HG02943 (cell line): Measurements from ENCODE around the gene PPEF2.
"Not testable (repeated sequence)": the region's sequence is repeated elsewhere in the genome, so short reads cannot be mapped to it uniquely, and the experiment has no call there.

Experiments used
- ATAC-seq: cut with Tn5 transposase; IDR thresholded peaks from one replicate; pipeline ENCODE4 v1.9.1; 2021; ENCODE audit warnings: mild to moderate bottlenecking, low read depth, moderate library complexity; ENCODE audit not compliant: unreplicated experiment

The PPEF2 gene

GRCh38 chr4:75902352-75902751 is at the start of gene PPEF2:
TSS of gene PPEF2 (minus strand) at chr4:75902452. CDS start at chr4:75896325, 6,127 bp downstream.
- no peak for ATAC-seq

GRCh38 chr4:75950213-75950815 is 48.1 kb upstream of the PPEF2 start:
- ATAC-seq = no peak

GRCh38 chr4:75948822-75949444 is 46.7 kb upstream of the PPEF2 start:
- peak; percentile 55 for ATAC-seq

- peak; percentile 58 for ATAC-seq
Observed at GRCh38 chr4:75940692-75941253, 38.5 kb upstream of the PPEF2 start, which contains the start of gene NAAA. TSS of gene NAAA (minus strand) at chr4:75941013. CDS start at chr4:75940949, 64 bp downstream.

GRCh38 chr4:75939890-75940691 is 37.8 kb upstream of the PPEF2 start:
- peak; percentile 65 for ATAC-seq

GRCh38 chr4:75935628-75936027 is 33.4 kb upstream of the PPEF2 start:
- no peak for ATAC-seq

- no peak for ATAC-seq
Observed at GRCh38 chr4:75930152-75930551, 27.9 kb upstream of the PPEF2 start.

GRCh38 chr4:75924916-75925315 is 22.7 kb upstream of the PPEF2 start:
- not testable (repeated sequence) for ATAC-seq

GRCh38 chr4:75924309-75924827 is 22.1 kb upstream of the PPEF2 start:
- ATAC-seq = no peak

- ATAC-seq = no peak
Observed at GRCh38 chr4:75922588-75922987, 20.3 kb upstream of the PPEF2 start.

- ATAC-seq = no peak
Observed at GRCh38 chr4:75921910-75922309, 19.7 kb upstream of the PPEF2 start.

- ATAC-seq = no peak
Observed at GRCh38 chr4:75920327-75920726, 18.1 kb upstream of the PPEF2 start.

- ATAC-seq = no peak
Observed at GRCh38 chr4:75919920-75920319, 17.7 kb upstream of the PPEF2 start.

GRCh38 chr4:75916091-75916661 is 13.9 kb upstream of the PPEF2 start:
- ATAC-seq = no peak

- ATAC-seq = no peak
Observed at GRCh38 chr4:75912968-75913367, 10.7 kb upstream of the PPEF2 start.

GRCh38 chr4:75910831-75911230 is 8.6 kb upstream of the PPEF2 start:
- ATAC-seq = not testable (repeated sequence)

- no peak for ATAC-seq
Observed at GRCh38 chr4:75909405-75909804, 7.2 kb upstream of the PPEF2 start.

GRCh38 chr4:75908555-75908954 is 6.3 kb upstream of the PPEF2 start:
- ATAC-seq = no peak

- ATAC-seq = no peak
Observed at GRCh38 chr4:75907966-75908365, 5.7 kb upstream of the PPEF2 start.

- no peak for ATAC-seq
Observed at GRCh38 chr4:75904076-75904475, 1.8 kb upstream of the PPEF2 start.

GRCh38 chr4:75898536-75898935 is 3.7 kb downstream of the PPEF2 start:
- no peak for ATAC-seq
